ENCODE data around the gene FLT4.

DNA sequence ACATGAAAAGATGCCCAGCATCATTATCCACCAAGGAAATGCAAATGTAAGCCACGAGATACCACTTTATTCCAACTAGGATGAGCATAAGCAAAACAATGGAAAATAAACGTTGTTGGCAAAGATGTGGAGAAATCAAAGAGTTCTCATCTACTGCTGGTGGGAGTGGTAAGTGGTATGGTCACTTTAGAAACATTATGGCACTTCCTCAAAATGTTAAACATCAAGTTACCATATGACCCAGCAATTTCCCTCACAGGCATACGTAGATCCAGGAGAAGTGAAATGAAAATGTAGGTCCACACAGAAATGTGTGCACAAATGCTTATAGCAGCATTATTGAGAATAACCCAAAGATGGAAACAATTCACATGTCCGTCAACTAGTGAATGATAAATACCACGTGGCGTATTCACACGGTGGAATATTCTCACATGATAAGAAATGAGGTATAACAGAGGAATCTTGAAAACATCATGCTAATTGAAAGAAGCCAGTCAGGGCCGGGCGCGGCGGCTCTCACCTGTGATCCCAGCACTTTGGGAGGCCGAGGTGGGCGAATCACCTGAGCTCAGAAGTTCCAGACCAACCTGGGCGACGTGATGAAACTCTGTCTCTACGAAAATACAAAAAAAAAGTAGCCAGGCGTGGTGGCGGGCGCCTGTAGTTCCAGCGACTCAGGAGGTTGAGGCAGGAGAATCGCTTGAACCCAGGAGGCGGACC lies 16.4 kb upstream of the FLT4 start:
- TF ChIP-seq, protein P1, sequence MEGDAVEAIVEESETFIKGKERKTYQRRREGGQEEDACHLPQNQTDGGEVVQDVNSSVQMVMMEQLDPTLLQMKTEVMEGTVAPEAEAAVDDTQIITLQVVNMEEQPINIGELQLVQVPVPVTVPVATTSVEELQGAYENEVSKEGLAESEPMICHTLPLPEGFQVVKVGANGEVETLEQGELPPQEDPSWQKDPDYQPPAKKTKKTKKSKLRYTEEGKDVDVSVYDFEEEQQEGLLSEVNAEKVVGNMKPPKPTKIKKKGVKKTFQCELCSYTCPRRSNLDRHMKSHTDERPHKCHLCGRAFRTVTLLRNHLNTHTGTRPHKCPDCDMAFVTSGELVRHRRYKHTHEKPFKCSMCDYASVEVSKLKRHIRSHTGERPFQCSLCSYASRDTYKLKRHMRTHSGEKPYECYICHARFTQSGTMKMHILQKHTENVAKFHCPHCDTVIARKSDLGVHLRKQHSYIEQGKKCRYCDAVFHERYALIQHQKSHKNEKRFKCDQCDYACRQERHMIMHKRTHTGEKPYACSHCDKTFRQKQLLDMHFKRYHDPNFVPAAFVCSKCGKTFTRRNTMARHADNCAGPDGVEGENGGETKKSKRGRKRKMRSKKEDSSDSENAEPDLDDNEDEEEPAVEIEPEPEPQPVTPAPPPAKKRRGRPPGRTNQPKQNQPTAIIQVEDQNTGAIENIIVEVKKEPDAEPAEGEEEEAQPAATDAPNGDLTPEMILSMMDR (conservative IDR thresholded peaks at IDR 0.05; ENCODE audit: low read depth in 2 of 2): no peak
- TF ChIP-seq EZH2 (IDR thresholded peaks at IDR 0.05; ENCODE audit: low read depth, unreplicated experiment) (no peak), POLR2AphosphoS5 (IDR thresholded peaks at IDR 0.05; ENCODE audit: low read depth) (no peak), JUNB (IDR thresholded peaks at IDR 0.05; ENCODE audit: unreplicated experiment) (no peak), EZH2phosphoT487 (IDR thresholded peaks at IDR 0.05; ENCODE audit: unreplicated experiment) (no peak), STAT1 (IDR thresholded peaks at IDR 0.05; ENCODE audit: unreplicated experiment) (no peak), ZNF331 (CRISPR knock-in tag; IDR thresholded peaks at IDR 0.05; ENCODE audit: low read depth) (no peak), CREB1 (CRISPR knock-in tag; IDR thresholded peaks at IDR 0.05; ENCODE audit: low read depth) (no peak), ZNF114 (CRISPR knock-in tag; IDR thresholded peaks at IDR 0.05) (no peak)
- TF ChIP-seq, protein P2, sequence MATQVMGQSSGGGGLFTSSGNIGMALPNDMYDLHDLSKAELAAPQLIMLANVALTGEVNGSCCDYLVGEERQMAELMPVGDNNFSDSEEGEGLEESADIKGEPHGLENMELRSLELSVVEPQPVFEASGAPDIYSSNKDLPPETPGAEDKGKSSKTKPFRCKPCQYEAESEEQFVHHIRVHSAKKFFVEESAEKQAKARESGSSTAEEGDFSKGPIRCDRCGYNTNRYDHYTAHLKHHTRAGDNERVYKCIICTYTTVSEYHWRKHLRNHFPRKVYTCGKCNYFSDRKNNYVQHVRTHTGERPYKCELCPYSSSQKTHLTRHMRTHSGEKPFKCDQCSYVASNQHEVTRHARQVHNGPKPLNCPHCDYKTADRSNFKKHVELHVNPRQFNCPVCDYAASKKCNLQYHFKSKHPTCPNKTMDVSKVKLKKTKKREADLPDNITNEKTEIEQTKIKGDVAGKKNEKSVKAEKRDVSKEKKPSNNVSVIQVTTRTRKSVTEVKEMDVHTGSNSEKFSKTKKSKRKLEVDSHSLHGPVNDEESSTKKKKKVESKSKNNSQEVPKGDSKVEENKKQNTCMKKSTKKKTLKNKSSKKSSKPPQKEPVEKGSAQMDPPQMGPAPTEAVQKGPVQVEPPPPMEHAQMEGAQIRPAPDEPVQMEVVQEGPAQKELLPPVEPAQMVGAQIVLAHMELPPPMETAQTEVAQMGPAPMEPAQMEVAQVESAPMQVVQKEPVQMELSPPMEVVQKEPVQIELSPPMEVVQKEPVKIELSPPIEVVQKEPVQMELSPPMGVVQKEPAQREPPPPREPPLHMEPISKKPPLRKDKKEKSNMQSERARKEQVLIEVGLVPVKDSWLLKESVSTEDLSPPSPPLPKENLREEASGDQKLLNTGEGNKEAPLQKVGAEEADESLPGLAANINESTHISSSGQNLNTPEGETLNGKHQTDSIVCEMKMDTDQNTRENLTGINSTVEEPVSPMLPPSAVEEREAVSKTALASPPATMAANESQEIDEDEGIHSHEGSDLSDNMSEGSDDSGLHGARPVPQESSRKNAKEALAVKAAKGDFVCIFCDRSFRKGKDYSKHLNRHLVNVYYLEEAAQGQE (IDR thresholded peaks at IDR 0.05; ENCODE audit: unreplicated experiment): no peak
